HCT116 (cell line): ENCODE data around the gene CLDN20. TPM values are rescaled to one million over a fixed set of nuclear protein-coding genes. Genes with fewer than 3 reads are reported as not detected.

Experiments
- ATAC-seq: fragments of 200-7000 bp; cut with Tn5 transposase; 2 replicates; pipeline ENCODE4 v1.9.1; 2020; ENCODE audit warnings: mild to moderate bottlenecking, moderate library complexity
- BruUV-seq: library from RNA; stranded (reverse); fragments of 400-500 nt; replicated peaks from 2 replicates; lab custom pipeline; 2021; lab: Mats Ljungman, UMichigan
- CTCF ChIA-PET: fragments of 300-600 bp; sonication (Branson Sonifier 250); formaldehyde crosslinking; loops from one replicate; lab custom pipeline; 2021; ENCODE audit warnings: antibody characterized with exemption; lab: Charles Lee
- POLR2A ChIA-PET: fragments of 300-600, 350-600 bp; sonication (Branson Sonifier 250); formaldehyde crosslinking; loops from one replicate; lab custom pipeline; 2021; ENCODE audit warnings: antibody characterized with exemption; lab: Charles Lee
- RAD21 ChIA-PET, 2 experiments: fragments of 300-600 bp; sonication (Branson Sonifier 250); formaldehyde crosslinking; loops; one replicate each; lab custom pipeline; 2023; ENCODE audit warnings: low total read pairs in 2 of 2; ENCODE audit not compliant: uncharacterized antibody in 2 of 2, unreplicated experiment in 2 of 2, low non-redundant PET in 1 of 2; lab: Charles Lee
- DNase-seq: peaks from one replicate; pipeline ENCODE4 v3.0.0-alpha.2; 2010; ENCODE audit warnings: low read depth, low spot score
- H2AFZ ChIP-seq: fragments of 200-600 bp; shearing (Covaris generic), sonication (generic); 2 replicates; pipeline ENCODE4 v1.6.1; 2017; ENCODE audit warnings: low read depth, mixed run types, mixed read lengths, antibody characterized with exemption, low read length; ENCODE audit not compliant: poor library complexity, severe bottlenecking
- H3K27ac ChIP-seq: 2 replicates; pipeline ENCODE4 v1.5.1; 2012; ENCODE audit warnings: low read depth, low read length
- H3K27me3 ChIP-seq: fragments of 200-600 bp; sonication (generic); 2 replicates; pipeline ENCODE4 v1.6.1; 2016; ENCODE audit warnings: mixed run types, low read length, mixed read lengths; ENCODE audit not compliant: insufficient read depth
- H3K36me3 ChIP-seq, 2 experiments: fragments of 200-500 bp in 1 of 2; fragments of 200-600 bp in 1 of 2; sonication (Bioruptor generic) in 1 of 2; sonication (generic) in 1 of 2; 2 replicates each; pipeline versions ENCODE4 v1.5.1 to v1.6.1; 2014 to 2016; ENCODE audit warnings: low read length in 2 of 2, inconsistent platforms in 1 of 2, mixed read lengths in 1 of 2, mixed run types in 1 of 2; ENCODE audit not compliant: insufficient read depth in 2 of 2, control insufficient read depth in 1 of 2
- H3K4me1 ChIP-seq, 2 experiments: fragments of 200-600 bp in 1 of 2; sonication (generic) in 1 of 2; 2 replicates each; pipeline versions ENCODE4 v1.5.1 to v1.6.1; 2012 to 2017; ENCODE audit warnings: low read length in 2 of 2, inconsistent platforms in 1 of 2, mild to moderate bottlenecking in 1 of 2, mixed read lengths in 1 of 2, mixed run types in 1 of 2, moderate library complexity in 1 of 2; ENCODE audit not compliant: insufficient read depth in 2 of 2, control insufficient read depth in 1 of 2
- H3K4me2 ChIP-seq: fragments of 200-600 bp; sonication (generic); 2 replicates; pipeline ENCODE4 v1.6.1; 2017; ENCODE audit warnings: mixed run types, low read length, mixed read lengths
- H3K4me3 ChIP-seq, 2 experiments: fragments of 200-600 bp in 1 of 2; sonication (generic) in 1 of 2; replicated peaks in 1 of 2; 2 replicates each; pipeline ENCODE4 v1.5.1; 2011 to 2016; ENCODE audit warnings: low read length in 2 of 2, control low read depth in 1 of 2, low read depth in 1 of 2, mild to moderate bottlenecking in 1 of 2, mixed read lengths in 1 of 2, mixed run types in 1 of 2
- H3K79me2 ChIP-seq: fragments of 200-600 bp; sonication (generic); 2 replicates; pipeline ENCODE4 v1.6.1; 2017; ENCODE audit warnings: mild to moderate bottlenecking, mixed run types, low read length, moderate library complexity, mixed read lengths; ENCODE audit not compliant: insufficient read depth
- H3K9ac ChIP-seq: fragments of 200-600 bp; sonication (generic); 2 replicates; pipeline ENCODE4 v1.6.1; 2016; ENCODE audit warnings: low read length, mixed read lengths
- H3K9me2 ChIP-seq: fragments of 200-600 bp; sonication (generic), shearing (Covaris generic); 2 replicates; pipeline ENCODE4 v1.6.1; 2017; ENCODE audit warnings: mixed run types, mild to moderate bottlenecking, moderate library complexity; ENCODE audit not compliant: insufficient read depth
- H3K9me3 ChIP-seq, 2 experiments: fragments of 200-500 bp in 1 of 2; fragments of 200-600 bp in 1 of 2; sonication (Bioruptor generic) in 1 of 2; sonication (generic) in 1 of 2; 2 replicates each; pipeline ENCODE4 v1.6.1; 2014 to 2017; ENCODE audit warnings: low read length in 2 of 2, mixed read lengths in 2 of 2, inconsistent platforms in 1 of 2, low read depth in 1 of 2, mild to moderate bottlenecking in 1 of 2, mixed run types in 1 of 2, moderate library complexity in 1 of 2; ENCODE audit not compliant: control insufficient read depth in 1 of 2, insufficient read depth in 1 of 2
- H4K20me1 ChIP-seq: fragments of 200-600 bp; sonication (generic), shearing (Covaris generic); 2 replicates; pipeline ENCODE4 v1.6.1; 2017; ENCODE audit warnings: mixed run types, mild to moderate bottlenecking, moderate library complexity; ENCODE audit not compliant: insufficient read depth
- ATF3 ChIP-seq: IDR thresholded peaks from 2 replicates; pipeline ENCODE4 v1.6.1; 2012
- CTCF ChIP-seq, 3 experiments: fragments of 200-600 bp in 1 of 3; sonication (generic) in 1 of 3; IDR thresholded peaks in 2 of 3; conservative IDR thresholded peaks in 1 of 3; 2 replicates each; pipeline ENCODE4 v1.5.1; 2012 to 2017; ENCODE audit warnings: low read depth in 2 of 3, low read length in 2 of 3, antibody characterized with exemption in 1 of 3, borderline replicate concordance in 1 of 3, control low read depth in 1 of 3, mild to moderate bottlenecking in 1 of 3, mixed read lengths in 1 of 3, mixed run types in 1 of 3, moderate library complexity in 1 of 3; ENCODE audit not compliant: insufficient read depth in 1 of 3
- EGR1 ChIP-seq: IDR thresholded peaks from 2 replicates; pipeline ENCODE4 v1.6.1; 2012; ENCODE audit warnings: low read depth
- ELF1 ChIP-seq: IDR thresholded peaks from 2 replicates; pipeline ENCODE4 v1.6.1; 2012; ENCODE audit warnings: low read depth, borderline replicate concordance
- EZH2 ChIP-seq: fragments of 200-600 bp; sonication (generic); IDR thresholded peaks from 2 replicates; pipeline ENCODE4 v1.6.1; 2017; ENCODE audit warnings: antibody characterized with exemption, mixed run types
- JUND ChIP-seq: IDR thresholded peaks from 2 replicates; pipeline ENCODE4 v1.6.1; 2012
- MAX ChIP-seq: IDR thresholded peaks from 2 replicates; pipeline ENCODE4 v1.6.1; 2012
- POLR2A ChIP-seq: IDR thresholded peaks from 2 replicates; pipeline ENCODE4 v1.7.0; 2011; ENCODE audit warnings: borderline replicate concordance; ENCODE audit not compliant: insufficient read depth, insufficient read length; ENCODE audit errors: extremely low read depth
- REST ChIP-seq: IDR thresholded peaks from 2 replicates; pipeline ENCODE4 v1.6.1; 2012; ENCODE audit warnings: low read depth
- SP1 ChIP-seq: IDR thresholded peaks from 2 replicates; pipeline ENCODE4 v1.6.1; 2012; ENCODE audit warnings: low read depth
- SRF ChIP-seq: IDR thresholded peaks from 2 replicates; pipeline ENCODE4 v1.6.1; 2012; ENCODE audit warnings: low read depth
- TCF7L2 ChIP-seq: IDR thresholded peaks from 2 replicates; pipeline ENCODE4 v1.7.0; 2011; ENCODE audit warnings: borderline replicate concordance, inconsistent platforms; ENCODE audit not compliant: insufficient read depth, insufficient read length; ENCODE audit errors: extremely low read depth
- YY1 ChIP-seq: IDR thresholded peaks from 2 replicates; pipeline ENCODE4 v1.6.1; 2011; ENCODE audit warnings: low read length, low read depth, moderate library complexity, mild to moderate bottlenecking; ENCODE audit not compliant: insufficient replicate concordance; ENCODE audit errors: extremely low read depth
- ZFX ChIP-seq: fragments of 450-650 bp; IDR thresholded peaks from 2 replicates; pipeline ENCODE4 v1.6.1; 2017
- ZNF274 ChIP-seq: fragments of 200-500 bp; sonication (Bioruptor generic); IDR thresholded peaks from 2 replicates; pipeline ENCODE4 v1.6.1; 2014; ENCODE audit warnings: mild to moderate bottlenecking, low read depth, low read length, inconsistent platforms
- intact Hi-C: fragments of 100-400 bp; cut with micrococcal nuclease; formaldehyde crosslinking; loops from 2 replicates; pipeline ENCODE4 v1.10.0; 2022
- total RNA-seq: library from RNA; stranded (reverse); gene quantifications from one replicate; pipeline ENCODE4 v1.2.1, GENCODE V29; 2021; ENCODE audit not compliant: unreplicated experiment
- TF ChIP-seq, protein P1 (sequence below): IDR thresholded peaks from 2 replicates; pipeline ENCODE4 v1.6.1; 2011; ENCODE audit warnings: mild to moderate bottlenecking, low read length, moderate library complexity; ENCODE audit not compliant: insufficient replicate concordance; ENCODE audit errors: extremely low read depth

The CLDN20 gene
- total RNA-seq, 1 experiment from 2014 or later, result not detected

DNA sequence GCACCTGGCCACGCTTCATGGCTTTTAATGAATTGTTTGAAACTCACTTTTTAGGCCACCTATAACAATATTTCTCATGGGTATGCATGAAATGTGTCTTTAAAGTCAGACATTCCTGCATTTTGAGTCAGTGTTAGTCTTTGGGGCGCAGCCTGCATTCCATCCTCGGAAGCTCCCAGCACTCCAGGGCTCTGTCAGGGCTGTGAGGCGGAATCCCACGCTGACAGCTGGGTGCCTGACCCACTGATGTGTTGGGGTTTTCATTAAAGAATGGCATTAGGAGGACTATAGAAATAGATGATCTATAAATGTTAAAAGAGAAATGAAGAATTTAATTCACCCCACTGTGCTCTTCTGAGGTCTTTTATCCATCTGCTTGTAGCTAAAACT, 16.2 kb upstream of the CLDN20 start:
- ATAC-seq, result peak; percentile 60; the same call in 1 of the 2 replicates
- H3K79me2 ChIP-seq, result no peaks in the 10 kb centered on the region
- TF ChIP-seq EGR1, result no peak
- TF ChIP-seq SRF, result no peak
- TF ChIP-seq SP1, result no peak
- TF ChIP-seq ELF1, result no peak
- no peak for TF ChIP-seq REST
- TF ChIP-seq POLR2A, result no peak
- TF ChIP-seq TCF7L2, result no peak
- no peak for TF ChIP-seq JUND
- TF ChIP-seq ZFX, result no peak
- TF ChIP-seq EZH2, result no peak
- TF ChIP-seq CTCF (IDR thresholded peaks at IDR 0.05 in 2 of 3, conservative IDR thresholded peaks at IDR 0.05 in 1 of 3; ENCODE audit: borderline replicate concordance in 1 of 3, insufficient read depth in 1 of 3, low read depth in 2 of 3, low read length in 2 of 3), result no peak
- TF ChIP-seq, protein P1, sequence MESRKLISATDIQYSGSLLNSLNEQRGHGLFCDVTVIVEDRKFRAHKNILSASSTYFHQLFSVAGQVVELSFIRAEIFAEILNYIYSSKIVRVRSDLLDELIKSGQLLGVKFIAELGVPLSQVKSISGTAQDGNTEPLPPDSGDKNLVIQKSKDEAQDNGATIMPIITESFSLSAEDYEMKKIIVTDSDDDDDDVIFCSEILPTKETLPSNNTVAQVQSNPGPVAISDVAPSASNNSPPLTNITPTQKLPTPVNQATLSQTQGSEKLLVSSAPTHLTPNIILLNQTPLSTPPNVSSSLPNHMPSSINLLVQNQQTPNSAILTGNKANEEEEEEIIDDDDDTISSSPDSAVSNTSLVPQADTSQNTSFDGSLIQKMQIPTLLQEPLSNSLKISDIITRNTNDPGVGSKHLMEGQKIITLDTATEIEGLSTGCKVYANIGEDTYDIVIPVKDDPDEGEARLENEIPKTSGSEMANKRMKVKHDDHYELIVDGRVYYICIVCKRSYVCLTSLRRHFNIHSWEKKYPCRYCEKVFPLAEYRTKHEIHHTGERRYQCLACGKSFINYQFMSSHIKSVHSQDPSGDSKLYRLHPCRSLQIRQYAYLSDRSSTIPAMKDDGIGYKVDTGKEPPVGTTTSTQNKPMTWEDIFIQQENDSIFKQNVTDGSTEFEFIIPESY, result no peak
- no peak for TF ChIP-seq YY1
- no peak for TF ChIP-seq ZNF274
- no peak for TF ChIP-seq ATF3
- TF ChIP-seq MAX, result no peak
- TF ChIP-seq, all 23 proteins: peak for 0
- Histone ChIP-seq H2AFZ (no peak overlapping the region), H3K27me3 (no peaks in the 10 kb centered on the region), H3K9me2 (no peaks in the 10 kb centered on the region), H3K36me3 (no peaks in the 10 kb centered on the region; a peak in 1 of 4 replicates), H4K20me1 (no peaks in the 10 kb centered on the region), H3K4me2 (peak overlapping the region; percentile 22), H3K4me1 (peaks cover 0 to 11% of the 10 kb centered on the region in 2 experiments; a peak in 1 of 4 replicates), H3K9me3 (no peaks in the 10 kb centered on the region), H3K9ac (no peak overlapping the region), H3K4me3 (no peak overlapping the region), H3K27ac (no peak overlapping the region)
- BruUV-seq, result no TSS peak
- DNase-seq, result no peak
- CTCF ChIA-PET, result interaction anchor here (1.1 to 2.2 kb wide), 5 partner anchors 70 to 572 kb away, joined by 9 to 46 read pairs (median 12); no protein-coding TSS in a partner anchor
- RAD21 ChIA-PET, result interaction anchor here in 1 of 2 experiments (1.2 kb wide), 1 partner anchor 69 kb away, joined by 3 read pairs; no protein-coding TSS in a partner anchor
- intact Hi-C loops, result loop anchor here (1.0 to 10.0 kb wide), 4 partner anchors 70 to 570 kb away; no protein-coding TSS in a partner anchor
- POLR2A ChIA-PET, result interaction anchor here (1.2 kb wide), 1 partner anchor 70 kb away, joined by 3 read pairs; no protein-coding TSS in a partner anchor
